Thoracic aorta (tissue), 2 donors: ENCODE data around the gene EFS. TPM values are rescaled to one million over a fixed set of nuclear protein-coding genes. Genes with fewer than 3 reads are reported as not detected.

Experiments used
- ATAC-seq: fragments of 150-250 bp; one replicate; pipeline ENCODE4 v1.8.0; 2017; ENCODE audit warnings: low read depth; ENCODE audit not compliant: insufficient number of reproducible peaks, low FRiP score
- DNase-seq: peaks from one replicate; pipeline ENCODE4 v3.0.0-alpha.2; 2020; ENCODE audit warnings: low spot score
- H3K27ac ChIP-seq, 2 donors: fragments of 200-600 bp; sonication (generic); 1 replicate in 1 of 2; 2 replicates in 1 of 2; pipeline ENCODE4 v1.5.1; 2016; ENCODE audit warnings: mild to moderate bottlenecking in 2 of 2, moderate library complexity in 2 of 2
- H3K27me3 ChIP-seq: fragments of 200-600 bp; sonication (generic); replicated peaks from 2 replicates; pipeline ENCODE4 v1.6.0; 2016; ENCODE audit warnings: mild to moderate bottlenecking; ENCODE audit not compliant: insufficient read depth
- H3K36me3 ChIP-seq: fragments of 200-600 bp; sonication (generic); one replicate; pipeline ENCODE4 v1.5.1; 2016
- H3K4me1 ChIP-seq, 2 donors: fragments of 200-600 bp; sonication (generic); 1 replicate in 1 of 2; 2 replicates in 1 of 2; pipeline versions ENCODE4 v1.5.1 to v1.6.0; 2016; ENCODE audit warnings: low read depth in 2 of 2, mild to moderate bottlenecking in 1 of 2; ENCODE audit not compliant: control insufficient read depth in 1 of 2
- H3K4me3 ChIP-seq: fragments of 200-600 bp; sonication (generic); 2 replicates; pipeline ENCODE4 v1.5.1; 2016; ENCODE audit warnings: mild to moderate bottlenecking
- H3K9me3 ChIP-seq: fragments of 200-600 bp; sonication (generic); 2 replicates; pipeline ENCODE4 v1.5.1; 2016
- CTCF ChIP-seq: fragments of 200-600 bp; sonication (generic); IDR thresholded peaks from one replicate; pipeline ENCODE4 v1.5.1; 2019; ENCODE audit warnings: antibody characterized with exemption
- total RNA-seq, 2 donors: library from RNA; depleted of rRNA; stranded (reverse); fragments of >200 nt; gene quantifications; one replicate each; pipeline versions ENCODE4 v1.1.0 to v1.2.3, GENCODE V29; 2016

The EFS gene
- total RNA-seq, 2 donors from 2014 or later, result 23.3 to 38.2 TPM

GRCh38 chr14:23347406-23348296, 17.3 kb downstream of the EFS start:
- no peaks in the 10 kb centered on the region for H3K27me3 ChIP-seq
- no peak overlapping the region for H3K4me3 ChIP-seq
- no peak for ATAC-seq
- H3K36me3 ChIP-seq, result no peaks in the 10 kb centered on the region
- H3K4me1 ChIP-seq, result peaks cover 3 to 9% of the 10 kb centered on the region in 2 donors
- no peak for TF ChIP-seq CTCF
- H3K27ac ChIP-seq, result no peak overlapping the region
- H3K9me3 ChIP-seq, result no peaks in the 10 kb centered on the region
- no peak for DNase-seq

GRCh38 chr14:23346693-23347405, 18.1 kb downstream of the EFS start:
- no peak overlapping the region for H3K4me3 ChIP-seq
- no peaks in the 10 kb centered on the region for H3K27me3 ChIP-seq
- no peak for DNase-seq
- no peak for ATAC-seq
- H3K36me3 ChIP-seq, result no peaks in the 10 kb centered on the region
- no peak for TF ChIP-seq CTCF
- H3K4me1 ChIP-seq, result peaks cover 3 to 7% of the 10 kb centered on the region in 2 donors
- no peak overlapping the region for H3K27ac ChIP-seq
- H3K9me3 ChIP-seq, result no peaks in the 10 kb centered on the region

GRCh38 chr14:23345987-23346692, 18.8 kb downstream of the EFS start:
- no peak overlapping the region for H3K4me3 ChIP-seq
- no peak for ATAC-seq
- no peaks in the 10 kb centered on the region for H3K9me3 ChIP-seq
- H3K27ac ChIP-seq, result no peak overlapping the region
- no peaks in the 10 kb centered on the region for H3K36me3 ChIP-seq
- no peak for TF ChIP-seq CTCF
- no peak for DNase-seq
- H3K4me1 ChIP-seq, result no peaks in the 10 kb centered on the region
- H3K27me3 ChIP-seq, result no peaks in the 10 kb centered on the region

GRCh38 chr14:23344481-23344880, 20.5 kb downstream of the EFS start:
- Histone ChIP-seq H3K4me3 (no peak overlapping the region), H3K4me1 (no peaks in the 10 kb centered on the region), H3K36me3 (no peaks in the 10 kb centered on the region), H3K9me3 (no peaks in the 10 kb centered on the region), H3K27me3 (no peaks in the 10 kb centered on the region), H3K27ac (no peak overlapping the region)
- TF ChIP-seq CTCF, result no peak
- no peak for DNase-seq
- ATAC-seq, result no peak
